Activated T-cell treated with anti-CD3 and anti-CD28 coated beads for 24 hours (primary cell): ENCODE measurements around the gene IGF2BP2.
"Not testable (repeated sequence)": the region's sequence is repeated elsewhere in the genome, so short reads cannot be mapped to it uniquely, and the experiment has no call there.

Source experiments
- DNase-seq: peaks from one replicate; pipeline ENCODE4 v3.0.0-alpha.2; 2020; ENCODE audit warnings: low read depth

Gene IGF2BP2

DNA sequence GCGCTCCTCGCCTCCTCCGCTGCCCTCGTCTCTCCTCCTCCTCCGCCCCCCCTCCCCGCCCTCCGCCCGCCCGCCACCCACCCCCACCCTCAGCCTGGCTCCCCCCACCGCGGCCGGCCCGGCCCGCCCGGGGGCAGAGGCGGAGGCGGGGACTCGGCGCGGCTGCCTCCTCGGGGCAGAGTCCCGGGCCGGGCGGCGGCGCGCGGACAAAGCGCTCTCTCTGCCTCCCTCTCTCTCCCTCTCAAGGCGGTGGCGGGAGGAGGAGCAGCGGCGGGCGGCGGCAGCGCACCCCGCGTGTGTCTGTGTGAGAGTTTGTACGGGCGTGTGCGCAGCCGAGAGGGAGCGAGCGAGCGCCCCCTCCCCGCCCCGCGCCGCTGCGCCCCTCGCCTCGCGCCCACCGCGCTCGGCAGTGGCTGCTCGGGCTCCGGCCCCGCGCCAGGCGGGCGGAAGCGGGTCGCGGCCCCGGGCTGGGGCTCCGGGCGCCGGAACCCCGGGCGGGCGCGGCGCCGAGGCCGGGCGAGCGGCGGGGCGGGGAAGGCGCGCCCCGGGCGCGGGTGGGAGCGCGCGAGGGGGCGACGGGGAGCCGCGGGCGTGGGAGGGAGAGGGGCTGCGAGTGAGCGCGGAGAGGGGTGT, at the start of gene IGF2BP2:
Gene IGF2BP2, minus strand, starts transcription at position 37 of the 633 bp plus-strand sequence. CDS start 82 bp downstream, outside the sequence.
- peak; percentile 20 for DNase-seq

DNA sequence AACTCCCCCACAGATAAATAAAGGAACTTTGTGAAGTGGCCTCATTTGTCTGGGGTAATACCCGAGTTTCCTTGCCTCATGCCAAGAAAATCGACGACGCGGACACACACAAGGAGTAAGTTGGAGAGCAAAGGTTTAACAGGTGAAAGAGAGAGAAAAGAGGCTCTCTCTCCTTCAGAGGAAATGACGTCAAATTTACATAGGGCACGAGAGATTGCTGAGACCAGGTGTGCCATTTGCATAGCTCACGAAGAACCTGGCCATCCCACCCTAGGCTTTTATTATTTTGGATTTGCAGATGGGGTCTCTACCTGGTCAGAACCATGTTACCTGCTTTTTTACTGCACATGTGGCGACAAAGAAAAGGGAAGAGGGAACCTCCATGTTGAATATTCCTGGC, 49.3 kb upstream of the IGF2BP2 start:
- no peak for DNase-seq

DNA sequence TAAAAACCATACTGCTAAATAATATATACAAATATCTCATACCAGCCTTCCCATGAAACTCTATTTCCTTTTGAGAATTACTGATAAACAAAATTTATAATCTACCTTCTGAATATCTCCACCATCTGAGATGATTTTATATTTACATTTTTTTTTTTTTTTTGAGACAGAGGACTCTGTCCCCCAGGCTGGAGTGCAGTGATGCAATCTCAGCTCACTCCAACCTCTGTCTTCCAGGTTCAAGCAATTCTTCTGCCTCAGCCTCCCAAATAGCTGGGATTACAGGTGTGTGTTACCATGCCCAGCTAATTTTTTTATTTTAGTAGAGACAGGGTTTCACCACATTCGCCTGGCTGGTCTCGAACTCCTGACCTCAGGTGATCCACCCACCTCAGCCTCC, 42.8 kb upstream of the IGF2BP2 start:
- no peak for DNase-seq

DNA sequence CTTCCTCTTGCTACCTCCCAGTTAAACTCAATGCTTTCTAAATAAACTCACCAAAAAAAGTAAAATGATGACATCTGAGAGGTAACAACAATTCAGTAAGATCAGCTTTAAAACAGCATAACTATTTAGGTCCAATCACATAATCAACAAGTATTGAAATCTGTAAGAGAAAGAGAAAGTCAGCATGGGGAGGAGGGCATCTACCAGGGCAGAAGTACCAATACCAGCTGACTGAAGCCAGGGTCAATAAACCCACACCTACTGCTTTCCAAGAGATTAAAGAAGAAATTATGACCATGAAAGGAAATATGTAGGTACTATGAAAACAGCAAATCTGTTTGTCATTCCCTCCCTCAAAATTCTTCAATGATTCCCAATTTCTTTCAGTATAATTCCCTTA, 42.2 kb upstream of the IGF2BP2 start:
- DNase-seq = no peak

DNA sequence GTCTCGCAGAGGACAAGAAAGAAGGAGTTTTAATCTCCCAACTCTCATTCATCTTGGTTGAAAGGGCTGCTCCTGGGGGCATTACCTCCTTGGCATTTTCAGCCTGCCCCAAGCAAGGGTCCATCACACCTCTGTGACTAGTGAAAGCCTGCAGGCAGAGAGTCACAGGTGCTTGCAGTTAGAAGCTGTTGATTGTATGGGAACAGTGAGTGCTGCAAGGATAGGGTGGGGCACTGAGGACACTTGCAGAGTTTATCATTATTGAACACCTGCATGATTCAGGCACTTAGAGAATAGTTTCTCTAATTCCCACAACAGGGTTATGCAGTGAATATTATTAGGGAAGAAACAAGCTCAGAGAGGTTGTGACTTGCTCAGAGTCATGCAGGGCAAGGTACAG, 41.7 kb upstream of the IGF2BP2 start:
- no peak for DNase-seq

DNA sequence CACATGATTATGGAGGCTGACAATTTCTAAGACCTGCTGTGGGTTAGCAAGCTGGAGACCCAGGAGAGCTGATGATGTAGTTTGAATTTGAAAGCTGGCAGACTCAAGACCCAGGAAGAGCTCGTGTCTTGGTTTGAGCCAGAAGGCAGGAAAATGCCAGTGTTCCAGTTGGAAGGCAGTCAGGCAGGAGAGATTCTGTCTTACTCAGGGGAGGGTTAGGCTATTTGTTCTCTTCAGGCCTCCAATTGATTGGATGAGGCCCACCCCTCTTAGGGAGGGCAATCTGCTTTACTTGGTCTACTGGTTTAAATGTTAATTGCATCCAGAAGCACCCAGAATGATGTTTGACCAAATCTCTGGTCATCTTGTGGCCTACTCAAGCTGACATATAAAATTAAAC, 40.4 kb upstream of the IGF2BP2 start:
- DNase-seq = no peak

DNA sequence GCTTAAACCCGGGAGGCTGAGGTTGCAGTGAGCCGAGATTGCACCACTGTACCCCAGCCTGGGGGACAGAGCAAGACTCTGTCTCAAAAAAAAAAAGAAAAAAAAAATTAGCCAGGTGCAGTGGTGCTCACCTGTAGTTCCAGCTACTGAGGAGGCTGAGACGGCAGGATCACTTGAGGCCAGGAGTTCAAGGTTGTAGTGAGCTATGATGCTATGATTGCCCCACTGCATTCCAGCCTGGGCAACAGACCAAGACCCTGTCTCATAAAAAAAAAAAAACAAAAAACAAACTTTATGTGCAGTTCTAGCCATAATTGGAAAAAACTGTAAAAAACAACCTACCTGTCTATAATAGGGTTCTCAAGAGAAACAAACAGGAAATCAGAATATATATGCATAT, 39.9 kb upstream of the IGF2BP2 start:
- no peak for DNase-seq

DNA sequence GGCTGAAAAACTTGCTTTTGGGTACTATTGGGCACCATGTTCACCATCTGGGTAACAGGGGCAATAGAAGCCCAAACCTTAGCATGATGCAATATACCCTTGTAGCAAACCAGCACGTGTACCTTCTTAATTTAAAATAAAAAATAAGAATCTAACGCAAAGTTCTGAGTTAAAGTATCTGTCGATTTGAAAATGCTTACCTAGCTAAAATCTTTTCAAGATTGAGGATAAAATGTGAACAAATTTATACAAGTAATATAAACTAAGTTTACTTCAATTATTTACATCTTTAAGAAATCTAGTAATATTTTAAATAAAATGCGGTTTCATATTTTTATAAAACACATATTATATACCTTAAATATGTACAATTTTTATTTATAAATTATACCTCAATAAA, 38.1 kb upstream of the IGF2BP2 start:
- DNase-seq = no peak

DNA sequence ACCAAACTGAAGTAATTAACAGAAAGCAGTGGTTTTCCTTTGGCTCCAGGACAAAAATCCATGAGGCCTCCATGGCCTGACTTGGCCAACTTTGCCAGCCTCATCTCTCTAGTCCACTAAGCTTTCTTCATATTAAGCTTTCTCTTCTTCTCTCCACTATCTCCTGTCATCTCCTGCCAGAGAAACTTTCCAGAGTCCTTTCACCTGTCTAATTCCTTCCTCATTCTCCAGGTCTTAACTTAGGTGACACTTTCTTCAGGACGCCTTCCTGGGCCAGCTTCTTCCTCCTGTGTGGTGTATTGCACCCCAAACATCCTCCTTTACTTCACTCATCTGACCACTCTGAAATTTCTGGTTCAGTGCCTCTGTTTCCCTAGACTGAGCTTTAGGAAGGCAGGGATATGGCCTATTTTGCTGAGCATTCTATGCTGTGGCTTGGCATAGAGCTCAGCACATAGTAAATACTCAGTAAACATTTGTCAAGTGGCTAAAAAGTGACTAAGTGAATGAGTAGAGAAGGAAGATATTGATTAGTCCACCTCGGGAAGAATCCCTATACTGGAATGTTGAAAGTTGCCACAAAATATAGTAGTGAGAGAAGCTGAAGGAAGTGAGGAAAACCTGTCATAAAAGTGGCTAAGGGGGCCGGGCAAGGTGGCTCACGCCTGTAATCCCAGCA, 34.6 kb upstream of the IGF2BP2 start:
- no peak for DNase-seq

DNA sequence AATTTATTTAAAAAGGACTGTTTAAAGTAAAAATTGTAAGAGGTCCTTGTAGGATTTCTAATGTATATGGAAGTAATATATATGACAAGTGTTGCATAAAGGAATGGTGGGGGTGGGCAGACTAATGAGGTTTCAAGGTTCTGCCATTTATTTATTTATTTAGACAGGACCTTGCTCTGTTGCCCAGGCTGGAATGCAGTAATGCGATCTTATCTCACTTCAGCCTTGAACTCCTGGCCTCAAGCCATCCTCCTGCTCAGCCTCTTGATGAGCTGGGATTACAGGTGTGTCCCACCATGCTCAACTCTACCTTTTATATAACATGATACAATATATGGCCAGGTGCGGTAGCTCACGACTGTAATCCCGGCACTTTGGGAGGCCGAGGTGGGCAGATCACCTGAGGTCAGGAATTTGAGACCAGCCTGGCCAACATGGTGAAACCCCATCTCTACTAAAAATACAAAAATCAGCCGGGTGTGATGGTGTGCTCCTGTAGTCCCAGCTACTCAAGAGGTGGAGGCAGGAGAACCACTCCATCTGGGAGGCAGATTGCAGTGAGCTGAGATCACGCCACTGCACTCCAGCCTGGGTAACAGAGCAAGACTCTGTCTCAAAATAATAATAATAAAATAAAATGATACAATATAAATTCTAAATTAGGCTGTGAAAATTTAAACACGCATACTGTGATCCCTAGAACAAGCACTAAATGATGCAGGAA, 33.8 kb upstream of the IGF2BP2 start:
- no peak for DNase-seq

DNA sequence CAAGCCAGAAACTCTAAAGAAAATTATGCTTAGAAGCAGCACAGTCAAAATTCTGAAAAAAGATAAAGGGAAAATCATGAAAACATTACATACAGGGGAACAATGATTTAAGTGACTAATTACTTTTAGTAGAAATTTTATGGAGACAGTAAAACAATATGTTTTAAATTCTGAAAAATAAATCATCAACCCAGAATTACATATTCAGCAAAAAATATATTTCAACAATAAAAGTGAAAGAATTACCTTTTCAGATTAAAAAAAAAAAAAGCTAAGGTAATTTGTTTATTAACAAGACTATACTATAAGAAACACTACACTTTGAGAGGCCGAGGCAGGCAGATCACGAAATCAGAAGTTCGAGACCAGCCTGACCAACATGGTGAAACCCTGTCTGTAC, 32.4 kb upstream of the IGF2BP2 start:
- no peak for DNase-seq

DNA sequence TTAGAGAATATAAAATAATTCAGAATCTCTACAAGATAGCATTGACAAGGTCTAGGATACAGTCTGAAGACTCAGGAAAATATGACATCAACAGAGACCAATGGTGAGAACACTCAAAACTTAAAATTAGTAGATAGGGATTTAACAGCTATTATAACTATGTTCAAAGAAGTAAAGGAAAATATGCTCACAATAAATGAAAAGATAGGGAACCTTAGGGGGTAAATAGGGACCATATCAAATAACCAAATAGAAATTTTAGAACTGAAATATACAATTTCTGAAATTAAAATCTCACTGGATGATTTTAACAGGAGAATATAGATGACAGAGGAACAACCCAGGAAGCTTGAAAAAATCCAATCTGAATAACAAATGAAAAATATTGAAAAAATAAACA, 31.8 kb upstream of the IGF2BP2 start:
- DNase-seq = no peak

DNA sequence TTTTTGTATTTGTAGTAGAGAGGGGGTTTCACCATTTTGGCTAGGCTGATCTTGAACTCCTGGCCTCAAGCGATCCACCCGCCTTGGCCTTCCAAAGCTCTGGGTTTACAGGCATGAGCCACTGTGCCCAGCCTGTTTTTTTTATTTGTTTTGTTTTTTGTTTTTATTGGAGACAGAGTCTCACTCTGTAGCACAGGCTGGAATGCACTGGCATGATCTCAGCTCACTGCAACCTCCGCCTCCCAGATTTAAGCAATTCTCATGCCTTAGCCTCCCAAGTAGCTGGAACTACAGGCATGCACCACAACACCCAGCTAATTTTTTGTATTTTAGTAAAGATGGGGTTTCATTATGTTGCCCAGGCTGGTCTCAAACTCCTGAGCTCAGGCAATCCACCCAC, 28.9 kb upstream of the IGF2BP2 start:
- not testable (repeated sequence) for DNase-seq

DNA sequence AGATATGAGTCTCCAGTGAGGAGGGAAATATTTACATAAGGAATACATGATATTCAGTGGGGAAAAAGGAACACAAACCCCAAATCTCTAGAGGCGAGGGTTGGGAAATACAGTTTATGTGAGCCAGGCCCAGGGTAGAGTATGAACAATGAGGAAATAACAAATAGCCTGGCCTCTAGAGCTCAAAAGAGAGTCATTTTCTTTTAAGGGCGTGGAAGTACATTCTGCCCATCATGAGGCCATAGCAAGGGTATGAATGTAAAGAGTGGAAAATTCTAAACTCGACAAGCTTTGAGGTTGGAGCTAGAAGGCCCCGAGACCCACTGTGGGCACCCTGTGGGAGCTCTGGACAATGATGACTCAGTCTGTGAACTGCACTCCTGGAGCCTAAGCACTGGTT, 27.8 kb upstream of the IGF2BP2 start:
- DNase-seq = no peak

DNA sequence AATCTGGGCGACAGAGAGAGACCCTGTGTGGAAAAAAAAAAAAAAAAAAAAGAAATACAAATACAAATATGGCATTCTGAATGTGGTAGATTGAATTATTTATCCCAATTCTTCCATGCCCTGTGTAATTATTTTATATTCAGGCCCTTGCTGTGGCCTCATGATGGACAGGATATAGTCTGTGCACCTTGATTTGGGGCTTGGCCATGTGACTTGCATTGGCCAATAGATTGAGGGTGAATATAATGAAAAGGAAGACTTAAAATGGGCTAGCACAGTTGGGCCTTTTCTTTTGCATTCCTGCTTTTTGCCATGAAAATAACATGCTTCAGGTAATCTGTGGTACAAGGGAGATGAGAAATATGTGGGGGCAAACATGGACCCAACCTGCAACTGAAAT, 27.1 kb upstream of the IGF2BP2 start:
- no peak for DNase-seq

DNA sequence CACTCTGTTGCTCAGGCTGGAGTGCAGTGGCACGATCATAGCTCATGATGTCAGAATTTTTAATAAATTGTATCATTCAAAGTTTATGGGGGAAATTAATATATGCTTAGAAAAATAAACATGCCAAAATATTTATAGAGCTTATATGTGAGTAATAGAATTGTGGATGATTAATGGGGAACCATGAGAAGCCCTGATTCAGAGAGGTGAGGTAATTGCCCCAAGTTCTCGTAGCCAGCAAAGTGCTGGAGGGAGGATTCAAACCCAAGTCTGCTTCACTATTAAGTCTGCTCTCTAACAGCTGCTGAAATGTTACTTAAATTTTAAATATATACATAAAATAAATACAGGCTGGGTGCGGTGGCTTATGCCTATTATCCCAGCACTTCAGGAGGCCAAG, 26.2 kb upstream of the IGF2BP2 start:
- no peak for DNase-seq

DNA sequence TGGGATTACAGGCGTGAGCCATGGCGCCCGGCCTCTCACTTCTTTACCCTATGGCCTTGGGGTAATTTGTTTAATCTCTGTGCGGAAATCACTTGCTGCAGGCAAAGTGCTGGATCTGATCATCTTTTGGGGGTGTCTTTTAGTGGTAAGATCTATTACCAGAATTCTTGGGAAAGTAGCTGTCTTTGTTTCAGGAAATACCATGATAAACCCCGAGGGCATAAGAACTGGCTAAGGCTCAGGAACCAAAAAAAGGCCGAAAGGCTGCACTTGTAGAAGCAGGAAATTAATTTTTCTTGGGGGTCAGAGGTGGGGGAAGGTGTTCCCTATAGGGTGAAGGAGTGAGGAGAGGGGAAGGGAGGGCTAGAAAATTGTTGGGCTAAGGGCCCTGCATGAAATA, 22.7 kb upstream of the IGF2BP2 start:
- no peak for DNase-seq

DNA sequence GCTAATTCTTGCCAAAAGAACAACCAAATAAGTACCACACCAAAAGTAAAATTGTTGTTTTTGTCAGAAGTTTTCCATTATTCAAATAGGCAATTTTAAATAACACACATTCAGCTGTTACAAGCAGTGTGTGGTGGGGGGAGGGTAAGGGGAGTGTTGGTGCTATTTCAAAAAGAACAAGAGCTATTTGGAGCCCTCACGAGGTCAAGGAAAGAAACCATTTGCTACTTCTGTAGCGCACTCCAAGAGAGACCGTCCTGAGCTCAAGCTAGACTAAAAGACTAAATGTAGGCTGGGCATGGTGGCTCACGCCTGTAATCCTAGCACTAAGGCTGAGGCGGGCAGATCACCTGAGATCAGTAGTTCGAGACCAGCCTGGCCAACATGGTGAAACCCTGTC, 21.2 kb upstream of the IGF2BP2 start:
- DNase-seq = no peak

DNA sequence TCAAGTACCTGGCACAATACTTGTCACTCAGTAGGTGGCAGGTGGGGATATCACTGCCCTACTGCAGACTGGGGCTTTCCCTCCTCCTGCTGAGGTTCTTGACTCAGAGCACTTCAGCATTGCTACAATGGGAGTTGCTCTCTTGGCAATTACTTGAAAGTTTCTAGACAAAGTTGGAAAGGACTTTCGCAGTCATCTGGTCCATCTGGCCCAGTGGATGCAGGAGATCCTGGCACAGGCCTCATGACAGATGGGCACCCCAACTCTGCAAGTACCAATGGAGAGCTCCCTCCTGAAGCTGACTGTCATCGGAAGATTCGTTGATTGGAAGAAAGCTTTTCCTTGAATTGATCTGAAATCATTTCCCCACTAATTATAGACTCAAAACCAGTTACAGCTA, 19.2 kb upstream of the IGF2BP2 start:
- DNase-seq = no peak

DNA sequence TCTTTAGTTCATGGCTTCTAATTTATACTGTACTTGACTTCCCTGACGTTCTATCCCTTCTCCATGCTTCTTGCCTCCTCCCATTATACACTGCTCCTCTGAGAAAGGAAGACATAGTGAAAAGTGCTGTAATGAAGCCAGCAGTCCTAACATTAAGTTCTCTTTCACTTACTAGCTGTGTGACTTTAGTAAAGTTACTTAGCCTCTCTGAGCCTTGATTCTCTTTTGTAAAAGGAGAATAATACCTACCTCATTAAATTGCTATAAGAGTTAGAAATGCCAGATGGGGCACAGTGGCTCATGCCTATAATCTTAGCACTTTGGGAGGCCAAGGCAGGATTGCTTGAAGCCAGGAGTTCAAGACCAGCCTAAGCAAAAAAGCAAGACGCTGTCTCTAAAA, 18.8 kb upstream of the IGF2BP2 start:
- DNase-seq = no peak

DNA sequence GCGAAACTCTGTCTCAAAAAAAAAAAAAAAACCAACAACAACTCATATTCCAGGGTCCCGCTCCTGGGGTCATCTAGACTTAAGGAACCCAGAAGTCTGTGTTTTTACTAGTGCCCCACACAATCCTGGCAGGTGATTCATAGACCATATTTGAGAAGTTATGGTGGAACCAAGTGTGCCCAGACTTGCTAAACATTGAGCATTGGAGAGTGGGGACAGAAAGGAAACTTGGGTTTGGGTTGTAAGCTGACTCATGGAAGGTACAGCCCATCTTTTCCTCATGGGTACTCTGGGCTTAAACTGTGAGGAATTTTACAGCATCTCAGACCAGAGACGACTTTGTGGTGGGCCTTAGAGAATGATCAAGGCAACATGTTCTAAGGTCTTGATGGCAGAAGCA, 18.3 kb upstream of the IGF2BP2 start:
- no peak for DNase-seq

DNA sequence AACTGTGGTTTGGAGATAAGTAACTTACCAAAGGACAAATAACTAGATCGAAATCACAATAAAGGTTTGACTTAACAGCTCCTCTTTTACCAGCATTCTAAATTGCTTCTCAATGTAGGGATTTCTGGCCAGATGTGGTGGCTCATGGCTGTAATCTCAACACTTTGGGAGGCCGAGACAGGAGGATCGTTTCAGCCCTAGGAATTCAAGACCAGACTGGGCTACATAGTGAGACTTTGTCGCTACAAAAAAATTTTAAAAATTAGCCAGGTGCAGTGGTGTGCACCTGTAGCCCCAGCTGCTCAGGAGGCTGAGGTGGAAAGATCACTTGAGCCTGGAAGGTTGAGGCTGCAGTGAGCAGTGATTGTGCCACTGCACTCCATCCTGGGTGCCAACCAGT, 17.4 kb upstream of the IGF2BP2 start:
- no peak for DNase-seq

DNA sequence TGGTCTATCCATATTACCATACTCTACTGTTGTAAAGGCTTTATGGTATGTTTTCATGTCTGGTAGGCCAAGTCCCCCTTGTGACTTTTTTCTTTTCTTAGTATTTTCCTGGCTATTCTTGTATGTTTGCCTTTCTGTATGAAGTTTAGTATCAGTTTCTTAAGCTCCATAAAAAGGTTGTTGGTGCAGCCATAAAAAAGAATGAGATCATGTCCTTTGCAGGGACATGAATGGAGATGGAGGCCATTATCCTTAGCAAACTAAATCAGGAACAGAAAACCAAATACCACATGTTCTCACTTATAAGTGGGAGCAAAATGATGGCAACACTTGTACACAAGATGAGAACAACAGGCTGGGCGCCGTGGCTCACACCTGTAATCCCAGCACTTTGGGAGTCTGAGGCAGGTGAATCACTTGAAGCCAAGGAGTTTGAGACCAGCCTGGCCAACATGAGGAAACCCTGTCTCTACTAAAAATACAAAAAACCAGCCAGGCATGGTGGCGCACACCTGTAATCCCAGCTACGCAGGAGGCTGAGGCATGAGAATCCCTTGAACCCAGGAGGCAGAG, 13.7 kb upstream of the IGF2BP2 start:
- not testable (repeated sequence) for DNase-seq
